ENCODE results near the gene UBE2J2. TPM values are rescaled to one million over a fixed set of nuclear protein-coding genes. Genes with fewer than 3 reads are reported as not detected.

Gene UBE2J2
- total and polyA plus RNA-seq, 2 of the 13 experiments (the other 11 are each of a cell fraction or from before 2014, with no cell fraction given), result 25.4 to 29.4 TPM

GRCh38 chr1:1239614-1240347 lies 33.9 kb downstream of the UBE2J2 start (continued):
- TF ChIP-seq ZBTB40 (IDR thresholded peaks at IDR 0.05) (no peak), ZBTB40 (CRISPR knock-in tag; IDR thresholded peaks at IDR 0.05) (peak; percentile 52; the same call in 1 of the 2 replicates), KDM6A (CRISPR knock-in tag; IDR thresholded peaks at IDR 0.05; ENCODE audit: low read depth) (no peak), MAFF (IDR thresholded peaks at IDR 0.05; ENCODE audit: low read depth, low read length) (no peak), ZC3H4 (CRISPR knock-in tag; IDR thresholded peaks at IDR 0.05; ENCODE audit: borderline replicate concordance) (no peak), HDAC1 (CRISPR knock-in tag; IDR thresholded peaks at IDR 0.05) (peak; percentile 86), ZNF629 (CRISPR knock-in tag; conservative IDR thresholded peaks at IDR 0.05) (peak; percentile 41; the same call in 1 of the 2 replicates), PRPF4 (IDR thresholded peaks at IDR 0.05; ENCODE audit: low read depth, low read length, poor library complexity, severe bottlenecking) (no peak), FLYWCH1 (CRISPR knock-in tag; IDR thresholded peaks at IDR 0.05) (no peak), THAP11 (CRISPR knock-in tag; IDR thresholded peaks at IDR 0.05) (no peak), ZNF781 (CRISPR knock-in tag; IDR thresholded peaks at IDR 0.05; ENCODE audit: borderline replicate concordance, not compliant biosample characterization) (no peak), JUND (CRISPR knock-in tag; IDR thresholded peaks at IDR 0.05) (no peak), NRL (CRISPR knock-in tag; IDR thresholded peaks at IDR 0.05; ENCODE audit: borderline replicate concordance) (0 out of 2 replicates have a peak, but pooled peaks have one; percentile 15), ATM (IDR thresholded peaks at IDR 0.05; ENCODE audit: borderline replicate concordance) (no peak), ZNF253 (CRISPR knock-in tag; IDR thresholded peaks at IDR 0.05; ENCODE audit: borderline replicate concordance) (no peak), HMG20A (CRISPR knock-in tag; IDR thresholded peaks at IDR 0.05; ENCODE audit: borderline replicate concordance) (no peak), ZBTB44 (CRISPR knock-in tag; IDR thresholded peaks at IDR 0.05) (no peak), NCOA2 (CRISPR knock-in tag; IDR thresholded peaks at IDR 0.05) (no peak), ZNF496 (CRISPR knock-in tag; IDR thresholded peaks at IDR 0.05; ENCODE audit: insufficient replicate concordance) (no peak), ZNF607 (CRISPR knock-in tag; IDR thresholded peaks at IDR 0.05; ENCODE audit: borderline replicate concordance) (no peak), CENPT (CRISPR knock-in tag; IDR thresholded peaks at IDR 0.05; ENCODE audit: low read depth) (no peak)

All from HepG2 (cell line).